GM12875 (cell line): ENCODE measurements around the gene GCNT4.
A peak's percentile ranks its signal among the peaks of the same experiment; 100 is the strongest.

Experiments
- H3K4me3 ChIP-seq: one replicate; pipeline ENCODE4 v1.5.1; 2011; ENCODE audit warnings: low read depth, low read length, control low read depth
- CTCF ChIP-seq: IDR thresholded peaks from 2 replicates; pipeline ENCODE4 v1.5.1; 2011; ENCODE audit warnings: low read depth, mild to moderate bottlenecking, control low read depth, inconsistent platforms, low read length, moderate library complexity, borderline replicate concordance; ENCODE audit not compliant: insufficient read depth

Gene GCNT4

GRCh38 chr5:75057561-75057960 lies 5.2 kb upstream of the GCNT4 start:
- no peak for TF ChIP-seq CTCF
- H3K4me3 ChIP-seq: no peak overlapping the region

- no peak overlapping the region for H3K4me3 ChIP-seq
- no peak for TF ChIP-seq CTCF
Measured at GRCh38 chr5:75055727-75056144, 3.4 kb upstream of the GCNT4 start.

- no peak overlapping the region for H3K4me3 ChIP-seq
- no peak for TF ChIP-seq CTCF
Measured at GRCh38 chr5:75054134-75054930, 2.0 kb upstream of the GCNT4 start.

- H3K4me3 ChIP-seq: peak overlapping the region; percentile 68
- no peak for TF ChIP-seq CTCF
Measured at GRCh38 chr5:75053304-75054133, 1.2 kb upstream of the GCNT4 start.

GRCh38 chr5:75053054-75053303 lies 621 bp upstream of the GCNT4 start:
- no peak for TF ChIP-seq CTCF
- H3K4me3 ChIP-seq: peak overlapping the region; percentile 68

GRCh38 chr5:75051217-75051751 lies 1.1 kb downstream of the GCNT4 start:
- no peak overlapping the region for H3K4me3 ChIP-seq
- TF ChIP-seq CTCF: no peak

- H3K4me3 ChIP-seq: no peak overlapping the region
- peak; percentile 56 for TF ChIP-seq CTCF
Measured at GRCh38 chr5:75050415-75050814, 1.9 kb downstream of the GCNT4 start.
